ENCODE data around the gene DPYSL5. TPM values are rescaled to one million over a fixed set of nuclear protein-coding genes. Genes with fewer than 3 reads are reported as not detected.
A peak's percentile ranks its signal among the peaks of the same experiment; 100 is the strongest.

Gene DPYSL5
- total and polyA plus RNA-seq, 2 donors from 2014 or later = not detected

DNA sequence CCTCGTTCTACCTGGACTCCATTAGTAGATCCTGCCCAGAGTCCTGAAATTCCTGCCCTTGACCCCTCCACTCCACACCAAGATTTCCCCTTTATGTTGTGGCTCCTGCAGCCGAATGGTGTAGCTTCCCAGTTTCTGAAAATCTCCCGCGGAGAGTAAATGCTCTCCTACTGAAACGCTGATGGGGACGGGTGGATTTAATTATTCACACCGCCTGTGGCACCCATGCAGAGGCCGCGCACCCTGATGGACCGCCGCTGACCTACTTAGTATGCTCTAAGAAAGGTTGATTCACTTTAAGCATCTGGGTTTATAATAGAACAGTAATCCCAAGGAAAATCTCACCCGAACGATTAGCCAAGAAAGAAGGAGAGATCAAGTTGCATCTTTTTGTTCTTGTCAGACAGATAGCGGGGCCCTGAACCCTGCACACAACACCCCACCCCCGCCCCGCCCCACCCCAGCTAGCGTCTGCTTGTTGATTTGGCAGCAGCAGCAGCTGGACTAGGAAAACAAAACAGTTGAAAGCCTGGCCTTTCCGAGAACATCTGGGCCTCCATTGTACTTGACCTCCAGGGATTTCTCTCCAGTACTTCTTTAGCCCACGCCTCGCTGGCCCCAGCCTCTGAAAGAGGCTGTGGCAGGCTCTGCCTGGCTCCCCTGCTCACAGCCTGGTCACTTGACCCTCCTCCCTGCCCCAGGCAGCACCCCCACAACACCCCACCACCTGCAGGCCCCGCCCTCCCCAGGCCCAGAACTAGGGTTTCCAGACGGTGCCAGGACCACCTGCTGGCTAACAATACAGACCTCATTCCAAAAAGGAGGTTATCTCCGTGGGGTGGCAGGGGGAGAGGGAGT, 53.6 kb downstream of the DPYSL5 start:
- no peaks in the 10 kb centered on the region for H3K36me3 ChIP-seq (ENCODE audit: control insufficient read depth in 2 of 3, insufficient read depth in 3 of 3, low read length in 3 of 3)
- H3K9me3 ChIP-seq (ENCODE audit: control insufficient read depth in 2 of 3, insufficient read depth in 1 of 3, low read length in 3 of 3) = no peaks in the 10 kb centered on the region
- no peaks in the 10 kb centered on the region for H3K4me1 ChIP-seq (ENCODE audit: control insufficient read depth in 2 of 3, insufficient read depth in 2 of 3, low read depth in 1 of 3, low read length in 3 of 3)
- H3K27ac ChIP-seq (ENCODE audit: low read depth in 2 of 2, low read length in 2 of 2) = no peak overlapping the region
- no peaks in the 10 kb centered on the region for H3K27me3 ChIP-seq (ENCODE audit: control insufficient read depth, insufficient read depth, low read length)
- DNase-seq = peak in 1 of 5 donors; percentile 44
- H3K4me3 ChIP-seq (ENCODE audit: low read length in 3 of 3) = no peak overlapping the region
- H3K9ac ChIP-seq (ENCODE audit: low read length in 3 of 3) = no peak overlapping the region
- intact Hi-C loops (cut with DNase I) = no loop called here
- TF ChIP-seq, protein P1, sequence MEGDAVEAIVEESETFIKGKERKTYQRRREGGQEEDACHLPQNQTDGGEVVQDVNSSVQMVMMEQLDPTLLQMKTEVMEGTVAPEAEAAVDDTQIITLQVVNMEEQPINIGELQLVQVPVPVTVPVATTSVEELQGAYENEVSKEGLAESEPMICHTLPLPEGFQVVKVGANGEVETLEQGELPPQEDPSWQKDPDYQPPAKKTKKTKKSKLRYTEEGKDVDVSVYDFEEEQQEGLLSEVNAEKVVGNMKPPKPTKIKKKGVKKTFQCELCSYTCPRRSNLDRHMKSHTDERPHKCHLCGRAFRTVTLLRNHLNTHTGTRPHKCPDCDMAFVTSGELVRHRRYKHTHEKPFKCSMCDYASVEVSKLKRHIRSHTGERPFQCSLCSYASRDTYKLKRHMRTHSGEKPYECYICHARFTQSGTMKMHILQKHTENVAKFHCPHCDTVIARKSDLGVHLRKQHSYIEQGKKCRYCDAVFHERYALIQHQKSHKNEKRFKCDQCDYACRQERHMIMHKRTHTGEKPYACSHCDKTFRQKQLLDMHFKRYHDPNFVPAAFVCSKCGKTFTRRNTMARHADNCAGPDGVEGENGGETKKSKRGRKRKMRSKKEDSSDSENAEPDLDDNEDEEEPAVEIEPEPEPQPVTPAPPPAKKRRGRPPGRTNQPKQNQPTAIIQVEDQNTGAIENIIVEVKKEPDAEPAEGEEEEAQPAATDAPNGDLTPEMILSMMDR (IDR thresholded peaks at IDR 0.05; ENCODE audit: borderline replicate concordance, extremely low read depth, insufficient read depth) = no peak
- FAIRE-seq = no peak

DNA sequence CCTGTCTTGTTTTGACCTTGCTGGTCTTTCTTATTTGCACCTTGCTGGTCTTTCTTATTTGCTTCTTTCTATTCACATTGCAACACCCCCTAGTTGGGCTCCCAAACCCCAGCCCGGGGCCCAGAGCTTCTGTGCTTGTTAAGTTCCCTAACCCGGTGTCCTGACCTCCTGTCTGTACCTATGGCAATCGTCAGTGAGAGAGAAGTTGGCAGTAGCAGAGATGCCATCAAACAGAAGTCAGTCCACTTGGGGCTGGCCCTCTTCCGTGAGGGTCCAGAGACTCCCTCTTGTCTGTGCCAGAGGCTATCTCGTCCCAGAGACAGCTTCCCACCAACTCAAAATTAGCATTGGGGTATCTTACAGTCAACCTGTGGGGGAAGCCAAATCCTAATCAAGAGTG, 55.7 kb downstream of the DPYSL5 start:
- no peak overlapping the region for H3K4me3 ChIP-seq (ENCODE audit: low read length in 3 of 3)
- no peak overlapping the region for H3K27ac ChIP-seq (ENCODE audit: low read depth in 2 of 2, low read length in 2 of 2)
- no peaks in the 10 kb centered on the region for H3K36me3 ChIP-seq (ENCODE audit: control insufficient read depth in 2 of 3, insufficient read depth in 3 of 3, low read length in 3 of 3)
- TF ChIP-seq, protein P1 (IDR thresholded peaks at IDR 0.05; ENCODE audit: borderline replicate concordance, extremely low read depth, insufficient read depth) = no peak
- no peaks in the 10 kb centered on the region for H3K4me1 ChIP-seq (ENCODE audit: control insufficient read depth in 2 of 3, insufficient read depth in 2 of 3, low read depth in 1 of 3, low read length in 3 of 3)
- no peak for FAIRE-seq
- DNase-seq = no peak
- H3K9ac ChIP-seq (ENCODE audit: low read length in 3 of 3) = no peak overlapping the region
- intact Hi-C loops (cut with DNase I) = no loop called here
- no peaks in the 10 kb centered on the region for H3K27me3 ChIP-seq (ENCODE audit: control insufficient read depth, insufficient read depth, low read length)
- H3K9me3 ChIP-seq (ENCODE audit: control insufficient read depth in 2 of 3, insufficient read depth in 1 of 3, low read length in 3 of 3) = no peaks in the 10 kb centered on the region

DNA sequence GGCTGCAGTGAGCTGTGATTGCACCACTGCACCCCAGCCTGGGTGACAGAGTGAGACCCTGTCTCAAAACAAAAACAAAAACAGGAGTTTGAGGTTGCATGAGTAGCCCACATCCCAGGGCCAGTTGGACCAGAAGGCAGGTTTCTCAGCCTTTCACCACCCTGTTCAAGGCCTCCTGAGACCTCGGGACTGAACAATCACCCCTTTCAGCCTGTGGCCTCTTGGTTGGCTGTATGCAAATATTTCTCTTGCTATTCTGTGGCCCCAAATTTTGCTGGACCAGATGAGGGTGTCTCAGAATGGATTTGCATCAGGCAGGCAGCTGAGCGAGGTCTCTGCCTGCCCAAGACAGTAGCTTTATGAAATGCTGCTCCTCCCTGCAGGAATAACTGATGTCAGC, 56.9 kb downstream of the DPYSL5 start:
- Histone ChIP-seq H3K27me3 (ENCODE audit: control insufficient read depth, insufficient read depth, low read length) (no peaks in the 10 kb centered on the region), H3K4me3 (ENCODE audit: low read length in 3 of 3) (no peak overlapping the region), H3K4me1 (ENCODE audit: control insufficient read depth in 2 of 3, insufficient read depth in 2 of 3, low read depth in 1 of 3, low read length in 3 of 3) (no peaks in the 10 kb centered on the region), H3K9me3 (ENCODE audit: control insufficient read depth in 2 of 3, insufficient read depth in 1 of 3, low read length in 3 of 3) (no peaks in the 10 kb centered on the region), H3K27ac (ENCODE audit: low read depth in 2 of 2, low read length in 2 of 2) (no peak overlapping the region), H3K36me3 (ENCODE audit: control insufficient read depth in 2 of 3, insufficient read depth in 3 of 3, low read length in 3 of 3) (no peaks in the 10 kb centered on the region), H3K9ac (ENCODE audit: low read length in 3 of 3) (no peak overlapping the region)
- no peak for DNase-seq
- FAIRE-seq = no peak
- TF ChIP-seq, protein P1 (IDR thresholded peaks at IDR 0.05; ENCODE audit: borderline replicate concordance, extremely low read depth, insufficient read depth) = no peak
- intact Hi-C loops (cut with DNase I) = no loop called here

All from kidney (tissue), 14 donors.